Esophagus muscularis mucosa (tissue), 4 donors: ENCODE data around the gene FAM241B. TPM values are rescaled to one million over a fixed set of nuclear protein-coding genes. Genes with fewer than 3 reads are reported as not detected.

ENCODE experiments used
- DNase-seq: peaks from one replicate; pipeline ENCODE4 v3.0.0-alpha.2; 2017; ENCODE audit errors: extremely low spot score
- H3K27ac ChIP-seq, 4 donors: fragments of 200-600 bp; sonication (generic); replicated peaks in 1 of 4; 1 replicate in 3 of 4; 2 replicates in 1 of 4; pipeline ENCODE4 v1.5.1; 2016 to 2019; ENCODE audit warnings: mild to moderate bottlenecking in 1 of 4
- H3K27me3 ChIP-seq, 4 donors: fragments of 200-600 bp; sonication (generic); one replicate each; pipeline versions ENCODE4 v1.5.1 to v1.6.0; 2016 to 2019
- H3K36me3 ChIP-seq, 4 donors: fragments of 200-600 bp; sonication (generic); one replicate each; pipeline ENCODE4 v1.5.1; 2016 to 2019
- H3K4me1 ChIP-seq, 4 donors: fragments of 200-600 bp; sonication (generic); one replicate each; pipeline ENCODE4 v1.5.1; 2016 to 2019
- H3K4me3 ChIP-seq, 4 donors: fragments of 200-600 bp; sonication (generic); 1 replicate in 2 of 4; 2 replicates in 2 of 4; pipeline ENCODE4 v1.5.1; 2016 to 2019; ENCODE audit warnings: mild to moderate bottlenecking in 4 of 4, moderate library complexity in 1 of 4
- H3K9me3 ChIP-seq, 4 donors: fragments of 200-600 bp; sonication (generic); 1 replicate in 3 of 4; 2 replicates in 1 of 4; pipeline ENCODE4 v1.5.1; 2016 to 2019
- CTCF ChIP-seq, 3 experiments: fragments of 200-600 bp in 2 of 3; fragments of 450-650 bp in 1 of 3; sonication (generic) in 2 of 3; IDR thresholded peaks; one replicate each; pipeline ENCODE4 v1.5.1; 2017 to 2019; ENCODE audit warnings: antibody characterized with exemption in 3 of 3, mild to moderate bottlenecking in 2 of 3, moderate library complexity in 1 of 3
- EP300 ChIP-seq: sonication (generic); formaldehyde crosslinking; IDR thresholded peaks from one replicate; pipeline ENCODE4 v1.6.1; 2017; ENCODE audit warnings: antibody characterized with exemption
- POLR2A ChIP-seq: fragments of 450-650 bp; IDR thresholded peaks from one replicate; pipeline ENCODE4 v1.6.1; 2017; ENCODE audit warnings: antibody characterized with exemption, moderate library complexity, mild to moderate bottlenecking, low read depth
- POLR2AphosphoS5 ChIP-seq, 2 donors: sonication (generic); formaldehyde crosslinking; IDR thresholded peaks; one replicate each; pipeline ENCODE4 v1.6.1; 2017; ENCODE audit warnings: antibody characterized with exemption in 2 of 2
- WGBS: methylation state at CpG from one replicate; pipeline ENCODE4 v1.1.5; 2018; 5-methylcytosine and 5-hydroxymethylcytosine counted together
- intact Hi-C: fragments of 100-400 bp; cut with DNase I; formaldehyde crosslinking; loops from one replicate; pipeline ENCODE4 v1.15.1; 2023
- total RNA-seq, 4 donors: library from RNA; depleted of rRNA; stranded (reverse); fragments of >200 nt; gene quantifications; one replicate each; pipeline versions ENCODE4 v1.1.0 to v1.2.1, GENCODE V29; 2016

Gene FAM241B
- total RNA-seq, 4 donors from 2014 or later, result 2.0 to 9.1 (median 6.5) TPM

GRCh38 chr10:69657866-69658265 lies 27.8 kb downstream of the FAM241B start:
- TF ChIP-seq EP300 (no peak), POLR2AphosphoS5 (IDR thresholded peaks at IDR 0.05) (no peak), POLR2A (no peak), CTCF (IDR thresholded peaks at IDR 0.05) (no peak)
- Histone ChIP-seq H3K9me3 (no peaks in the 10 kb centered on the region), H3K36me3 (no peaks in the 10 kb centered on the region), H3K27ac (no peak overlapping the region), H3K27me3 (peaks cover 0 to 41% (median 0%) of the 10 kb centered on the region in 4 donors), H3K4me3 (no peak overlapping the region), H3K4me1 (no peaks in the 10 kb centered on the region)
- intact Hi-C loops, result no loop called here
- no peak for DNase-seq
- WGBS, result 86% methylated on average over 9 of the region's 10 CpGs

- no peaks in the 10 kb centered on the region for H3K4me1 ChIP-seq
- no peak for DNase-seq
- 83% methylated on average over 11 of the region's 13 CpGs for WGBS
- H3K36me3 ChIP-seq, result no peaks in the 10 kb centered on the region
- H3K9me3 ChIP-seq, result no peaks in the 10 kb centered on the region
- intact Hi-C loops, result no loop called here
- no peak overlapping the region for H3K27ac ChIP-seq
- H3K4me3 ChIP-seq, result no peak overlapping the region
- TF ChIP-seq POLR2A, result no peak
- TF ChIP-seq EP300, result no peak
- no peak for TF ChIP-seq POLR2AphosphoS5 (IDR thresholded peaks at IDR 0.05)
- TF ChIP-seq CTCF (IDR thresholded peaks at IDR 0.05), result no peak
- H3K27me3 ChIP-seq, result peaks cover 0 to 44% (median 0%) of the 10 kb centered on the region in 4 donors
These were observed 29.4 kb downstream of the FAM241B start for GRCh38 chr10:69659241-69660038.

- Histone ChIP-seq H3K9me3 (no peaks in the 10 kb centered on the region), H3K4me1 (no peaks in the 10 kb centered on the region), H3K27me3 (peaks cover 0 to 37% (median 0%) of the 10 kb centered on the region in 4 donors), H3K36me3 (no peaks in the 10 kb centered on the region), H3K27ac (no peak overlapping the region), H3K4me3 (no peak overlapping the region)
- no peak for TF ChIP-seq POLR2AphosphoS5 (IDR thresholded peaks at IDR 0.05)
- no peak for TF ChIP-seq POLR2A
- no peak for TF ChIP-seq CTCF (IDR thresholded peaks at IDR 0.05)
- TF ChIP-seq EP300, result no peak
- 88% methylated on average over 4 of the region's 6 CpGs for WGBS
- DNase-seq, result no peak
- intact Hi-C loops, result no loop called here
These were observed 30.2 kb downstream of the FAM241B start for GRCh38 chr10:69660296-69660695.

GRCh38 chr10:69661414-69662172 lies 31.5 kb downstream of the FAM241B start:
- no peak for TF ChIP-seq CTCF (IDR thresholded peaks at IDR 0.05)
- no peak for TF ChIP-seq EP300
- no peak for TF ChIP-seq POLR2A
- no peak for TF ChIP-seq POLR2AphosphoS5 (IDR thresholded peaks at IDR 0.05)
- Histone ChIP-seq H3K9me3 (no peaks in the 10 kb centered on the region), H3K27me3 (peaks cover 0 to 34% (median 0%) of the 10 kb centered on the region in 4 donors), H3K27ac (no peak overlapping the region), H3K4me1 (no peaks in the 10 kb centered on the region), H3K36me3 (no peaks in the 10 kb centered on the region), H3K4me3 (no peak overlapping the region)
- intact Hi-C loops, result no loop called here
- no peak for DNase-seq
- WGBS, result 68% methylated on average over 4 of the region's 4 CpGs
